GM23338 (cell line): ENCODE data around the gene SOAT1. TPM values are rescaled to one million over a fixed set of nuclear protein-coding genes. Genes with fewer than 3 reads are reported as not detected.

ENCODE experiments used
- ATAC-seq: fragments of 200-7000 bp; cut with Tn5 transposase; 3 replicates; pipeline ENCODE4 v1.9.1; 2020
- DNase-seq: peaks from one replicate; pipeline ENCODE4 v3.0.0-alpha.2; 2015; ENCODE audit warnings: low spot score
- H2AFZ ChIP-seq: fragments of 200-600 bp; sonication (generic); 2 replicates; pipeline ENCODE4 v1.8.0; 2016; ENCODE audit warnings: antibody characterized with exemption, mild to moderate bottlenecking, moderate library complexity
- H3F3A ChIP-seq: fragments of 200-600 bp; sonication (generic); replicated peaks from 2 replicates; pipeline ENCODE4 v1.8.0; 2017; ENCODE audit warnings: antibody characterized with exemption, mixed run types, low read depth
- H3K27ac ChIP-seq: fragments of 200-600 bp; sonication (generic); 2 replicates; pipeline ENCODE4 v1.6.1; 2016; ENCODE audit warnings: low read depth
- H3K27me3 ChIP-seq: fragments of 200-600 bp; sonication (generic); 2 replicates; pipeline ENCODE4 v1.8.0; 2016; ENCODE audit warnings: mild to moderate bottlenecking, mixed run types, moderate library complexity; ENCODE audit not compliant: insufficient read depth
- H3K36me3 ChIP-seq: fragments of 200-600 bp; sonication (generic); 2 replicates; pipeline ENCODE4 v1.8.0; 2016; ENCODE audit warnings: mild to moderate bottlenecking; ENCODE audit not compliant: insufficient read depth
- H3K4me1 ChIP-seq: fragments of 200-600 bp; sonication (generic); 2 replicates; pipeline ENCODE4 v1.8.0; 2016; ENCODE audit warnings: mild to moderate bottlenecking, moderate library complexity; ENCODE audit not compliant: insufficient read depth
- H3K4me2 ChIP-seq: fragments of 200-600 bp; sonication (generic); 2 replicates; pipeline ENCODE4 v1.7.1; 2017; ENCODE audit warnings: mixed run types
- H3K4me3 ChIP-seq: fragments of 200-600 bp; sonication (generic); 2 replicates; pipeline ENCODE4 v1.6.1; 2016; ENCODE audit warnings: mixed run types
- H3K79me2 ChIP-seq: fragments of 200-600 bp; sonication (generic); replicated peaks from 2 replicates; pipeline ENCODE4 v1.8.0; 2017; ENCODE audit warnings: mild to moderate bottlenecking; ENCODE audit not compliant: insufficient read depth
- H3K9me2 ChIP-seq: fragments of 200-600 bp; sonication (generic); 2 replicates; pipeline ENCODE4 v1.8.0; 2017; ENCODE audit not compliant: insufficient read depth
- H4K20me1 ChIP-seq: fragments of 200-600 bp; sonication (generic); replicated peaks from 2 replicates; pipeline ENCODE4 v1.8.0; 2017; ENCODE audit warnings: mild to moderate bottlenecking; ENCODE audit not compliant: insufficient read depth
- H3K27ac Mint-ChIP-seq: 2 replicates; pipeline ENCODE4 v1.8.0; 2020; ENCODE audit warnings: inconsistent platforms, mild to moderate bottlenecking, moderate library complexity, mixed read lengths
- H3K27me3 Mint-ChIP-seq: 3 replicates; pipeline ENCODE4 v1.8.0; 2022; ENCODE audit warnings: low read depth, mild to moderate bottlenecking, moderate library complexity, mixed read lengths, inconsistent platforms; ENCODE audit not compliant: insufficient read depth, poor library complexity
- H3K36me3 Mint-ChIP-seq: 3 replicates; pipeline ENCODE4 v1.8.0; 2021; ENCODE audit warnings: low read depth, mild to moderate bottlenecking, inconsistent platforms, moderate library complexity, mixed read lengths
- H3K4me1 Mint-ChIP-seq: 3 replicates; pipeline ENCODE4 v1.8.0; 2020; ENCODE audit warnings: mild to moderate bottlenecking, inconsistent platforms, mixed read lengths
- H3K4me3 Mint-ChIP-seq: 3 replicates; pipeline ENCODE4 v1.8.0; 2021; ENCODE audit warnings: moderate library complexity, mild to moderate bottlenecking, inconsistent platforms, mixed read lengths
- H3K9me3 Mint-ChIP-seq: 3 replicates; pipeline ENCODE4 v1.8.0; 2020; ENCODE audit warnings: moderate library complexity, mild to moderate bottlenecking, inconsistent platforms, mixed read lengths
- CREB1 ChIP-seq: fragments of 250-450 bp; sonication (Bioruptor Pico); IDR thresholded peaks from 2 replicates; pipeline ENCODE4 v1.5.0; 2020; ENCODE audit warnings: low read depth, mild to moderate bottlenecking, moderate library complexity
- CTCF ChIP-seq, 2 experiments: fragments of 200-600 bp in 1 of 2; sonication (generic) in 1 of 2; conservative IDR thresholded peaks; 2 replicates each; pipeline versions ENCODE4 v1.5.1 to v1.6.1; 2016 to 2017; ENCODE audit warnings: antibody characterized with exemption in 2 of 2, low read depth in 2 of 2, mild to moderate bottlenecking in 2 of 2, moderate library complexity in 1 of 2
- ETS1 ChIP-seq: IDR thresholded peaks from 2 replicates; pipeline ENCODE4 v1.6.1; 2016; ENCODE audit warnings: antibody characterized with exemption
- EZH2 ChIP-seq: fragments of 200-600 bp; sonication (generic); IDR thresholded peaks from one replicate; pipeline ENCODE4 v1.8.0; 2017; ENCODE audit warnings: antibody characterized with exemption, mild to moderate bottlenecking, low read depth; ENCODE audit not compliant: unreplicated experiment
- EZH2phosphoT487 ChIP-seq: fragments of 200-600 bp; sonication (generic); IDR thresholded peaks from one replicate; pipeline ENCODE4 v1.8.1; 2018; ENCODE audit warnings: antibody characterized with exemption; ENCODE audit not compliant: unreplicated experiment
- JUNB ChIP-seq: IDR thresholded peaks from one replicate; pipeline ENCODE4 v1.6.1; 2016; ENCODE audit warnings: antibody characterized with exemption; ENCODE audit not compliant: unreplicated experiment
- POLR2AphosphoS5 ChIP-seq: IDR thresholded peaks from 2 replicates; pipeline ENCODE4 v1.6.1; 2016; ENCODE audit warnings: antibody characterized with exemption, low read depth
- REST ChIP-seq: IDR thresholded peaks from one replicate; pipeline ENCODE4 v1.6.1; 2018; ENCODE audit warnings: antibody characterized with exemption; ENCODE audit not compliant: unreplicated experiment
- STAT1 ChIP-seq: IDR thresholded peaks from one replicate; pipeline ENCODE4 v1.6.1; 2016; ENCODE audit warnings: antibody characterized with exemption; ENCODE audit not compliant: unreplicated experiment
- ZNF114 ChIP-seq: fragments of 250-450 bp; sonication (Bioruptor Pico); IDR thresholded peaks from 2 replicates; pipeline ENCODE4 v1.5.0; 2020; ENCODE audit warnings: mild to moderate bottlenecking, moderate library complexity
- ZNF331 ChIP-seq: fragments of 250-450 bp; sonication (Bioruptor Pico); IDR thresholded peaks from 2 replicates; pipeline ENCODE4 v1.5.0; 2020; ENCODE audit warnings: low read depth, mild to moderate bottlenecking, moderate library complexity
- ZNF462 ChIP-seq: fragments of 250-450 bp; sonication (Bioruptor Pico); IDR thresholded peaks from 2 replicates; pipeline ENCODE4 v1.5.0; 2020; ENCODE audit warnings: mild to moderate bottlenecking, moderate library complexity
- polyA plus RNA-seq: library from polyadenylated mRNA; unstranded; fragments of >200 nt; fragmentation: Nextera tagmentation; extraction: Ambion mirVana; gene quantifications from 2 replicates; pipeline ENCODE4 v1.2.1, GENCODE V29; 2016
- total RNA-seq: library from RNA; depleted of rRNA; stranded (reverse); fragments of >200 nt; shearing (Covaris generic); gene quantifications from 2 replicates; pipeline ENCODE4 v1.2.3, GENCODE V29; 2014

The SOAT1 gene
- total and polyA plus RNA-seq, 2 experiments from 2014 or later, result 1.3 to 2.6 TPM

- DNase-seq (no peak), ATAC-seq (no peak)
- Histone ChIP-seq H3K4me3 (no peak overlapping the region), H3K9me2 (no peaks in the 10 kb centered on the region), H3K4me2 (no peak overlapping the region), H3K27ac (no peak overlapping the region), H3K4me1 (no peaks in the 10 kb centered on the region), H3K36me3 (no peaks in the 10 kb centered on the region), H3F3A (no peaks in the 10 kb centered on the region), H4K20me1 (peaks cover 4% of the 10 kb centered on the region), H3K79me2 (no peaks in the 10 kb centered on the region), H3K27me3 (peaks cover 57% of the 10 kb centered on the region), H2AFZ (no peak overlapping the region)
- Mint-ChIP-seq H3K27me3 (peaks cover 25% of the 10 kb centered on the region), H3K4me1 (peaks cover 1% of the 10 kb centered on the region; the same call in 2 of the 3 replicates), H3K27ac (no peak overlapping the region), H3K36me3 (no peaks in the 10 kb centered on the region), H3K9me3 (no peaks in the 10 kb centered on the region), H3K4me3 (no peak overlapping the region)
- TF ChIP-seq EZH2 (no peak), REST (no peak), EZH2phosphoT487 (no peak), ETS1 (no peak), STAT1 (no peak), ZNF331 (CRISPR knock-in tag) (no peak), ZNF114 (CRISPR knock-in tag) (no peak), ZNF462 (no peak), CTCF (conservative IDR thresholded peaks at IDR 0.05; ENCODE audit: low read depth in 2 of 2) (no peak), POLR2AphosphoS5 (no peak), JUNB (no peak), CREB1 (CRISPR knock-in tag) (no peak)
Measured at GRCh38 chr1:179302070-179302469, 8.5 kb downstream of the SOAT1 start.
